CD4-positive, alpha-beta T cell (primary cell): ENCODE measurements around the gene TRIM25. TPM values are rescaled to one million over a fixed set of nuclear protein-coding genes. Genes with fewer than 3 reads are reported as not detected.

Experiments
- ATAC-seq: fragments of 200-7000 bp; cut with Tn5 transposase; one replicate; pipeline ENCODE4 v1.10.0; 2022; ENCODE audit warnings: mild to moderate bottlenecking; ENCODE audit not compliant: poor library complexity
- CTCF ChIA-PET: fragments of 350-600 bp; sonication (Branson Sonifier 250); formaldehyde crosslinking; loops from one replicate; lab custom pipeline; 2021; ENCODE audit warnings: antibody characterized with exemption, inconsistent platforms; lab: Charles Lee
- POLR2A ChIA-PET: fragments of 350-600 bp; sonication (Branson Sonifier 250); formaldehyde crosslinking; loops from one replicate; lab custom pipeline; 2021; ENCODE audit warnings: antibody characterized with exemption, inconsistent platforms; lab: Charles Lee
- DNase-seq, 14 experiments: peaks; one replicate each; pipeline ENCODE4 v3.0.0-alpha.2; 2013 to 2020; ENCODE audit warnings: mixed read lengths in 2 of 14
- H3K27ac ChIP-seq, 2 donors: one replicate each; pipeline versions ENCODE4 v1.5.1 to v1.7.0; 2013; ENCODE audit warnings: low read length in 2 of 2, low read depth in 1 of 2, mild to moderate bottlenecking in 1 of 2
- H3K27me3 ChIP-seq, 2 experiments: 1 replicate in 1 of 2; 2 replicates in 1 of 2; pipeline versions ENCODE4 v1.6.1 to v1.7.0; 2013; ENCODE audit warnings: low read length in 2 of 2, control low read depth in 1 of 2, mild to moderate bottlenecking in 1 of 2, moderate library complexity in 1 of 2; ENCODE audit not compliant: insufficient read depth in 2 of 2, control insufficient read depth in 1 of 2
- H3K36me3 ChIP-seq: one replicate; pipeline ENCODE4 v1.6.1; 2013; ENCODE audit warnings: low read length, control low read depth; ENCODE audit not compliant: insufficient read depth
- H3K4me1 ChIP-seq: one replicate; pipeline ENCODE4 v1.6.1; 2013; ENCODE audit warnings: low read length, control low read depth; ENCODE audit not compliant: insufficient read depth
- H3K4me3 ChIP-seq: one replicate; pipeline ENCODE4 v1.5.1; 2013; ENCODE audit warnings: mild to moderate bottlenecking, low read length, moderate library complexity
- H3K9me3 ChIP-seq, 2 experiments: 1 replicate in 1 of 2; 2 replicates in 1 of 2; pipeline versions ENCODE4 v1.6.1 to v1.7.0; 2013; ENCODE audit warnings: low read length in 2 of 2, mild to moderate bottlenecking in 2 of 2, control low read depth in 1 of 2, moderate library complexity in 1 of 2; ENCODE audit not compliant: control insufficient read depth in 1 of 2, insufficient read depth in 1 of 2
- H3K27ac Mint-ChIP-seq: one replicate; pipeline ENCODE4 v1.8.0; 2020; ENCODE audit warnings: mixed read lengths
- H3K27me3 Mint-ChIP-seq: one replicate; pipeline ENCODE4 v1.8.0; 2021; ENCODE audit warnings: mixed read lengths
- H3K36me3 Mint-ChIP-seq: one replicate; pipeline ENCODE4 v1.8.0; 2021; ENCODE audit warnings: low read depth, mixed read lengths
- H3K4me1 Mint-ChIP-seq: one replicate; pipeline ENCODE4 v1.8.0; 2021; ENCODE audit warnings: low read depth, mixed read lengths
- H3K4me3 Mint-ChIP-seq: one replicate; pipeline ENCODE4 v1.8.0; 2020; ENCODE audit warnings: mild to moderate bottlenecking, mixed read lengths
- H3K9me3 Mint-ChIP-seq: one replicate; pipeline ENCODE4 v1.8.0; 2020; ENCODE audit warnings: mixed read lengths
- intact Hi-C, 2 experiments: fragments of 100-400 bp; cut with DNase I in 1 of 2; cut with micrococcal nuclease in 1 of 2; formaldehyde crosslinking; loops; one replicate each; pipeline versions ENCODE4 v1.15.1 to v1.9.0; 2023 to 2025; cut with DNase I, micrococcal nuclease
- total RNA-seq, 174 experiments: library from RNA in 2 of 174; stranded (reverse) in 2 of 174; gene quantifications; one replicate each; pipeline ENCODE4 v1.2.3 and lab custom pipeline; 2021 to 2026
- TF ChIP-seq, protein P1 (sequence below): fragments of 200-600 bp; IDR thresholded peaks from one replicate; pipeline ENCODE4 v1.8.0; 2022; ENCODE audit warnings: antibody characterized with exemption, mild to moderate bottlenecking

Gene TRIM25
- total RNA-seq, 2 experiments from 2014 or later: 31.7 to 33.2 TPM

DNA sequence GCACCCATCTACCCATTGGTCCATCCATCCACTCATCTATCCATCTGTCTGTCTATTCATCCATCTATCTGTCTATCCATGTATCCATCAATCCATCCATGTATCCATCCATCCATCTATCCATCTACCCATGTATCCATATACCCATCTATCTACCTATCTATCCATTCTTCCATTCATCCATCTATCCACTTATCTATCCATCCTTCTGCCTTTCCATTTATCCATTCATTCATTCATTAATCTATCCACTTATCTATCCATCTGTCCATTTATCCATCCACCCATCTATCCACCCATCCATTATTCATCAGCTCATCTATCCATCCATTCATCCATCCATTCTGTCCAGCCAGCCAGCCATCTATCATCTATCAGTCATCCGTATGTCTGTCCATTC lies 21.5 kb downstream of the TRIM25 start:
- Mint-ChIP-seq H3K4me3 (no peak overlapping the region), H3K4me1 (no peaks in the 10 kb centered on the region), H3K9me3 (peaks cover under 1% of the 10 kb centered on the region), H3K36me3 (peaks cover 100% of the 10 kb centered on the region), H3K27me3 (no peaks in the 10 kb centered on the region), H3K27ac (no peak overlapping the region)
- Histone ChIP-seq H3K27me3 (no peaks in the 10 kb centered on the region), H3K4me3 (no peak overlapping the region), H3K4me1 (no peaks in the 10 kb centered on the region), H3K27ac (no peak overlapping the region), H3K36me3 (peaks cover 90% of the 10 kb centered on the region), H3K9me3 (peaks cover 13 to 14% of the 10 kb centered on the region in 2 experiments)
- POLR2A ChIA-PET: no interaction called here
- intact Hi-C loops: loop anchor here in 1 of 2 experiments (2.0 kb wide), 1 partner anchor 48 kb away; no protein-coding TSS in a partner anchor
- TF ChIP-seq, protein P1, sequence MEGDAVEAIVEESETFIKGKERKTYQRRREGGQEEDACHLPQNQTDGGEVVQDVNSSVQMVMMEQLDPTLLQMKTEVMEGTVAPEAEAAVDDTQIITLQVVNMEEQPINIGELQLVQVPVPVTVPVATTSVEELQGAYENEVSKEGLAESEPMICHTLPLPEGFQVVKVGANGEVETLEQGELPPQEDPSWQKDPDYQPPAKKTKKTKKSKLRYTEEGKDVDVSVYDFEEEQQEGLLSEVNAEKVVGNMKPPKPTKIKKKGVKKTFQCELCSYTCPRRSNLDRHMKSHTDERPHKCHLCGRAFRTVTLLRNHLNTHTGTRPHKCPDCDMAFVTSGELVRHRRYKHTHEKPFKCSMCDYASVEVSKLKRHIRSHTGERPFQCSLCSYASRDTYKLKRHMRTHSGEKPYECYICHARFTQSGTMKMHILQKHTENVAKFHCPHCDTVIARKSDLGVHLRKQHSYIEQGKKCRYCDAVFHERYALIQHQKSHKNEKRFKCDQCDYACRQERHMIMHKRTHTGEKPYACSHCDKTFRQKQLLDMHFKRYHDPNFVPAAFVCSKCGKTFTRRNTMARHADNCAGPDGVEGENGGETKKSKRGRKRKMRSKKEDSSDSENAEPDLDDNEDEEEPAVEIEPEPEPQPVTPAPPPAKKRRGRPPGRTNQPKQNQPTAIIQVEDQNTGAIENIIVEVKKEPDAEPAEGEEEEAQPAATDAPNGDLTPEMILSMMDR: no peak
- ATAC-seq (no peak), DNase-seq (no peak)
- CTCF ChIA-PET: interaction anchor here (0.5 to 1.0 kb wide), 2 partner anchors 11 to 47 kb away, joined by 3 read pairs; no protein-coding TSS in a partner anchor

DNA sequence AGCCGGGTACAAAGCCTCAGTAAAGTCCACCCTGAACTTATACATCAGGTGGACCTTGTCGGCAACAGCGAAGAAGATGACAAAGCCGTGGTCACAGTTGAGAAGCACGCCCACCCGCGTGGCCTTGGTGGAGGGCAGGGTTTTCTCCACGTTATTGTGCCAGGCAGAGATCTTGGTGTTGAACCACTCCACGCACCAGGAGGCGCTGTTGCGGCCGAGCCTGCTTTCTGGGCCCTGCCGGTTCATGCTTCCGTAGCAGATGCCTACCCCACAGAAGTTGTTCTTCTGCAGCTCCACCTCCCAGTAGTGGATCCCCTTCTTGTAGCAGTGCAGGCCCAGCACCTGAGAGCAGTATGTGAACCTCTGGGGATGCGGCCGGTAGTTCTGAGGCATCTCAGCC lies 22.1 kb downstream of the TRIM25 start:
- ChIA-PET CTCF (interaction anchor here (0.5 to 1.0 kb wide), 2 partner anchors 12 to 48 kb away, joined by 3 read pairs; no protein-coding TSS in a partner anchor), POLR2A (interaction anchor here (1.0 kb wide), 1 partner anchor 22 kb away, joined by 3 read pairs; the partner anchor contains the start of gene TRIM25)
- peak; percentile 65 for ATAC-seq
- Mint-ChIP-seq H3K36me3 (peaks cover 100% of the 10 kb centered on the region), H3K4me3 (no peak overlapping the region), H3K27me3 (no peaks in the 10 kb centered on the region), H3K9me3 (peaks cover 3% of the 10 kb centered on the region), H3K27ac (no peak overlapping the region), H3K4me1 (no peaks in the 10 kb centered on the region)
- Histone ChIP-seq H3K27me3 (no peaks in the 10 kb centered on the region), H3K4me1 (no peaks in the 10 kb centered on the region), H3K4me3 (no peak overlapping the region), H3K9me3 (peaks cover 13 to 14% of the 10 kb centered on the region in 2 experiments), H3K27ac (no peak overlapping the region), H3K36me3 (peaks cover 89% of the 10 kb centered on the region)
- intact Hi-C loops: loop anchor here (1.0 to 2.0 kb wide), 2 partner anchors 49 kb away; no protein-coding TSS in a partner anchor
- DNase-seq: peak in 13 of 14 experiments; percentile 36 to 71 (median 47)
- TF ChIP-seq, protein P1: peak; percentile 50

DNA sequence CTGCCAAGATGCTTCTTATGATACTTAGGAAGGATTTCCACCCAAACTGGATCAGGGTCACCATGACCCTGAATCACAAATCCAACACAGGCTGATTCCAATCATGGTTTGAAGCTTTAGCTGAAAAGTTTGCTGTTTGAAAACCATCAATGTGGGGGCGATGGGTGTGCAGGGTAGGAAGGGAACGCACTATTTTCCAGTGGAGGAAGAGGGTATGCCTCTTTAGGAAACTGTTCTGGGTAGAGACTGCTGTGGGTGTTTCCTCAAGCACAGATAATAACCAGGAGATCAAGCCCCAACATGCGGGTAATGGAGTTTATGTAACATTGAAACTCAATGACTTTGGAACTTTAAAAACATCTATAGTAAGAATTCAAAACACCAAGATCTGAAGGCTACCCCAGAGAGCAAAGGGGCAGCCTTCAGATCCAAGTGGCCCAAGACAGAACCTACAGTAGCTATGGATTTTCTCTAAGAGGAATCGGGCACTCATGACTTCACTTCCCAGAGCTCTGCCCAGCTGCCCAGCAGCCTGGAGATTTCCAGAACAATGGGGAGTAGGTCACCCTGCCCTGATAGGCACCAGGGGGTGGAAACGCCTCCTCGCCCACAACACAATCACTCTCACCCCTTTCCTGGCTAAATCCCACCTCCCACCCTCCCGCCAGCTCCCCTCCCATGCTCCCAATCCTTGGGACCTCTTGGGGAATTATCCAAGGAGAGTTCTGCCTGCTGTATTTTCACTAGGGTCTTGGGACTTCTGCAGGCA lies 22.8 kb downstream of the TRIM25 start:
- Histone ChIP-seq H3K36me3 (peaks cover 84% of the 10 kb centered on the region), H3K27ac (no peak overlapping the region), H3K4me1 (no peaks in the 10 kb centered on the region), H3K9me3 (peaks cover 13 to 14% of the 10 kb centered on the region in 2 experiments), H3K27me3 (no peaks in the 10 kb centered on the region), H3K4me3 (no peak overlapping the region)
- H3K9me3 Mint-ChIP-seq: peaks cover 3% of the 10 kb centered on the region
- H3K27me3 Mint-ChIP-seq: no peaks in the 10 kb centered on the region
- DNase-seq (no peak), ATAC-seq (no peak)
- H3K36me3 Mint-ChIP-seq: peaks cover 100% of the 10 kb centered on the region
- H3K4me1 Mint-ChIP-seq: no peaks in the 10 kb centered on the region
- no peak overlapping the region for H3K4me3 Mint-ChIP-seq
- H3K27ac Mint-ChIP-seq: no peak overlapping the region
- intact Hi-C loops: loop anchor here in 1 of 2 experiments (1.0 kb wide), 1 partner anchor 49 kb away; no protein-coding TSS in a partner anchor
- TF ChIP-seq, protein P1: no peak
- ChIA-PET CTCF (no interaction called here), POLR2A (interaction anchor here (0.5 to 1.0 kb wide), 2 partner anchors 23 to 70 kb away, joined by 3 read pairs; partner anchors contain the start of gene TRIM25)
